ENCODE measurements around the gene RPS3. TPM values are rescaled to one million over a fixed set of nuclear protein-coding genes. Genes with fewer than 3 reads are reported as not detected.

The RPS3 gene
- total and polyA plus RNA-seq, 2 donors (not counting 1 experiment from before 2014, with no cell fraction given), result 1,593 to 3,359 TPM

- TF ChIP-seq EZH2 (IDR thresholded peaks at IDR 0.05; ENCODE audit: low read length, missing control alignments) (no peak), CTCF (conservative IDR thresholded peaks at IDR 0.05 in 1 of 2, IDR thresholded peaks at IDR 0.05 in 1 of 2; ENCODE audit: low read depth in 1 of 2, low read length in 2 of 2) (no peak)
- Histone ChIP-seq H3K27me3 (ENCODE audit: control insufficient read depth, insufficient read depth, low read length) (no peaks in the 10 kb centered on the region), H3K4me3 (replicated peaks in 1 of 4; ENCODE audit: control extremely low read depth in 1 of 4, insufficient read depth in 1 of 4, low read depth in 3 of 4, low read length in 4 of 4) (no peak overlapping the region), H3K4me1 (ENCODE audit: control insufficient read depth, extremely low read depth, insufficient read depth, low read length) (no peaks in the 10 kb centered on the region), H4K20me1 (ENCODE audit: control insufficient read depth, extremely low read depth, insufficient read depth, low read length) (no peaks in the 10 kb centered on the region), H3K79me2 (ENCODE audit: control insufficient read depth, insufficient read depth, low read length) (no peaks in the 10 kb centered on the region), H3K27ac (ENCODE audit: insufficient read depth, low read length) (no peak overlapping the region), H3K36me3 (ENCODE audit: control insufficient read depth, insufficient read depth, low read length) (no peaks in the 10 kb centered on the region), H3K9me3 (ENCODE audit: control insufficient read depth, insufficient read depth, low read depth, low read length) (no peaks in the 10 kb centered on the region), H3K9ac (ENCODE audit: insufficient read depth, low read length) (no peak overlapping the region), H3K4me2 (ENCODE audit: extremely low read depth, insufficient read depth, low read length) (no peak overlapping the region), H2AFZ (ENCODE audit: low read length) (no peak overlapping the region)
- DNase-seq (ENCODE audit: low read depth in 2 of 2), result no peak
These were observed 41.9 kb downstream of the RPS3 start for GRCh38 chr11:75440960-75441803.

GRCh38 chr11:75441804-75442132 lies 42.5 kb downstream of the RPS3 start:
- Histone ChIP-seq H3K27ac (ENCODE audit: insufficient read depth, low read length) (no peak overlapping the region), H3K9ac (ENCODE audit: insufficient read depth, low read length) (no peak overlapping the region), H3K4me3 (replicated peaks in 1 of 4; ENCODE audit: control extremely low read depth in 1 of 4, insufficient read depth in 1 of 4, low read depth in 3 of 4, low read length in 4 of 4) (no peak overlapping the region), H3K4me1 (ENCODE audit: control insufficient read depth, extremely low read depth, insufficient read depth, low read length) (no peaks in the 10 kb centered on the region), H3K9me3 (ENCODE audit: control insufficient read depth, insufficient read depth, low read depth, low read length) (no peaks in the 10 kb centered on the region), H3K27me3 (ENCODE audit: control insufficient read depth, insufficient read depth, low read length) (no peaks in the 10 kb centered on the region), H4K20me1 (ENCODE audit: control insufficient read depth, extremely low read depth, insufficient read depth, low read length) (no peaks in the 10 kb centered on the region), H2AFZ (ENCODE audit: low read length) (no peak overlapping the region), H3K36me3 (ENCODE audit: control insufficient read depth, insufficient read depth, low read length) (no peaks in the 10 kb centered on the region), H3K79me2 (ENCODE audit: control insufficient read depth, insufficient read depth, low read length) (no peaks in the 10 kb centered on the region), H3K4me2 (ENCODE audit: extremely low read depth, insufficient read depth, low read length) (no peak overlapping the region)
- TF ChIP-seq EZH2 (IDR thresholded peaks at IDR 0.05; ENCODE audit: low read length, missing control alignments), result no peak
- TF ChIP-seq CTCF (conservative IDR thresholded peaks at IDR 0.05 in 1 of 2, IDR thresholded peaks at IDR 0.05 in 1 of 2; ENCODE audit: low read depth in 1 of 2, low read length in 2 of 2), result no peak
- DNase-seq (ENCODE audit: low read depth in 2 of 2), result no peak

GRCh38 chr11:75442161-75442885 lies 43.0 kb downstream of the RPS3 start:
- Histone ChIP-seq H3K36me3 (ENCODE audit: control insufficient read depth, insufficient read depth, low read length) (no peaks in the 10 kb centered on the region), H2AFZ (ENCODE audit: low read length) (no peak overlapping the region), H3K27me3 (ENCODE audit: control insufficient read depth, insufficient read depth, low read length) (no peaks in the 10 kb centered on the region), H3K4me2 (ENCODE audit: extremely low read depth, insufficient read depth, low read length) (no peak overlapping the region), H4K20me1 (ENCODE audit: control insufficient read depth, extremely low read depth, insufficient read depth, low read length) (no peaks in the 10 kb centered on the region), H3K9ac (ENCODE audit: insufficient read depth, low read length) (no peak overlapping the region), H3K9me3 (ENCODE audit: control insufficient read depth, insufficient read depth, low read depth, low read length) (no peaks in the 10 kb centered on the region), H3K79me2 (ENCODE audit: control insufficient read depth, insufficient read depth, low read length) (no peaks in the 10 kb centered on the region), H3K27ac (ENCODE audit: insufficient read depth, low read length) (no peak overlapping the region), H3K4me1 (ENCODE audit: control insufficient read depth, extremely low read depth, insufficient read depth, low read length) (no peaks in the 10 kb centered on the region), H3K4me3 (replicated peaks in 1 of 4; ENCODE audit: control extremely low read depth in 1 of 4, insufficient read depth in 1 of 4, low read depth in 3 of 4, low read length in 4 of 4) (no peak overlapping the region)
- TF ChIP-seq EZH2 (IDR thresholded peaks at IDR 0.05; ENCODE audit: low read length, missing control alignments) (no peak), CTCF (conservative IDR thresholded peaks at IDR 0.05 in 1 of 2, IDR thresholded peaks at IDR 0.05 in 1 of 2; ENCODE audit: low read depth in 1 of 2, low read length in 2 of 2) (no peak)
- DNase-seq (ENCODE audit: low read depth in 2 of 2), result no peak
